Fibroblast of skin of back (primary cell): ENCODE results near the gene RTL10.
"Not testable (repeated sequence)": the region's sequence is repeated elsewhere in the genome, so short reads cannot be mapped to it uniquely, and the experiment has no call there.

Experiments
- DNase-seq: peaks from one replicate; pipeline ENCODE4 v3.0.0-alpha.2; 2013

RTL10 gene

DNA sequence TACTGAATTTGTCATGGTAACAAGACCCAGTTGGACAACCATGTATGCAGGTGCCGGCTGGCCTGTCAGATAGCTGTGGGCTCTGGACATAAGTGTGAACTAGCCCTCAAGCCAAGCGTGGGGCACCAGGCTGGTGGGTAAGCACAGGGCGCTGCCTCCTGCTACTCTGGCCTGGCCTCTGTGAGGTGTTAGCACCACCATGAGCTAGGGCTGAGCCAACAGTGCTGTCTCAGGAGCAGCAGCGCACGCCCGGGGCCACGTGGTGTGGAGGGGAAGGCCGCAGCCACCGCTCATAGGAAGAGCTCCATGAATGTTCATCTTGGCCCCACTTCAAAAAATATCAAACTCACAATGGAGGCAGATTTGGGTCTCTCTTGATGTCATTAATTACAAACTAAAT lies 35.3 kb upstream of the RTL10 start:
- no peak for DNase-seq

DNA sequence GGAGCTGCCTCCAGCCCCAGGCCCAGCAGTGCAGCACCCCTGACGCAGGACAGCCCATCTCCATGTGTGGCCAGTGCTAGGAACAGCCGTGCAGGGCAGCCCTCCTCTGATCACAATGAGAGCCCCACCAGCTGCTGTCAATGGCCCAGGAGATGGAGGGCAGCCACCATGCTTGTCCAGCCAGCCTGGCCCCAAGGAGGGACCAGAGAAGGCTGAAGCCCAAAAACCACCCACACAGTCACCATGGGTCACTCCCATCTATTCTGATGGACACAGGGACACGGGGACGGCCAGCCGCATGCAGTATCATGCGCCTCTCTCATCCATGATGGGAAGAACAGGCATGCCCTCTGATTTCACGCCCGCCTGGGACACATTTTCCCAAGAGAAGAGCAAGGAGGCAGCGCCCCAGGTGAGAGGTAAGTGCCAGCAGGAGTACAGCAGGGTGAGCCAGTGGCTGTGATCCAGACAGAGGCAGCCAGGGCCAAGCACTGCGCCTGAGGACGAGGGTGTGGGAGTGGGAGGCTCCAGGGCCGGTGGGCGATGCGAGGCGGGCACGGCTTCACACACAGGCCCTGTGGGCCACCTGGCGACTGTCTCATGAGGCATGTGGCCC lies 33.6 kb upstream of the RTL10 start:
- no peak for DNase-seq

- no peak for DNase-seq
These were observed 32.7 kb upstream of the RTL10 start for GRCh38 chr22:19887256-19887985.

DNA sequence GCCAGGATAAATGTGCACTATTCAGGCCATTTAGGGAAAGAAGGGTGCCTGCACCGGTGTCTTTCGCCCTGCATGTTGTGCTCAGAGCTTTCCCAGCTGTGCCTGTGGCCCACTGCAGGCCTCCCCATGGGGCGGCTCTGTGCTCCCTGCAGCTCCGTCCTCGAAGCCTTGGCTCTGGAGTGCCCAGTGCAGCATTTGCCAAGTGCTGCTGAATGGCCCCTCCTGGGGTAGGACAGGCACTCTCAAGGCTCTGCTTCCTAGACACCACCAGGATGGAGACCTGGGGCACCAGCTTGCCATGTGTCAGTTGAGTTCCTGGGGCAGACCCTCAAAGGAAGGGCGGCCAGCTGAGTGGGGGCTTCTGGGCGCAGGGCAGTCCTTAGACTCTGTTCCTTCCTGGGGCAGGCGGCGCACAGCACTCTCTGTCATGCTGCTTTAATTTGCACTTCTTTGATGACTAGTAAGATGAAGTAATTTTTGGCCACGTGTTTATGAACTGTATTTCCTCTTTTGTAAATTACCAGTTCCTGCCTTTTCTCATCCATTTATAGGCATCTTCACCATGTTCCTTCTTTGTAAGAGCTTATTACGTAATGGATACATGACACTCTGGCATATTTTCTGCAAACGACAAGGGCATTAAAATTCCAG lies 32.1 kb upstream of the RTL10 start:
- DNase-seq = peak; percentile 70

DNA sequence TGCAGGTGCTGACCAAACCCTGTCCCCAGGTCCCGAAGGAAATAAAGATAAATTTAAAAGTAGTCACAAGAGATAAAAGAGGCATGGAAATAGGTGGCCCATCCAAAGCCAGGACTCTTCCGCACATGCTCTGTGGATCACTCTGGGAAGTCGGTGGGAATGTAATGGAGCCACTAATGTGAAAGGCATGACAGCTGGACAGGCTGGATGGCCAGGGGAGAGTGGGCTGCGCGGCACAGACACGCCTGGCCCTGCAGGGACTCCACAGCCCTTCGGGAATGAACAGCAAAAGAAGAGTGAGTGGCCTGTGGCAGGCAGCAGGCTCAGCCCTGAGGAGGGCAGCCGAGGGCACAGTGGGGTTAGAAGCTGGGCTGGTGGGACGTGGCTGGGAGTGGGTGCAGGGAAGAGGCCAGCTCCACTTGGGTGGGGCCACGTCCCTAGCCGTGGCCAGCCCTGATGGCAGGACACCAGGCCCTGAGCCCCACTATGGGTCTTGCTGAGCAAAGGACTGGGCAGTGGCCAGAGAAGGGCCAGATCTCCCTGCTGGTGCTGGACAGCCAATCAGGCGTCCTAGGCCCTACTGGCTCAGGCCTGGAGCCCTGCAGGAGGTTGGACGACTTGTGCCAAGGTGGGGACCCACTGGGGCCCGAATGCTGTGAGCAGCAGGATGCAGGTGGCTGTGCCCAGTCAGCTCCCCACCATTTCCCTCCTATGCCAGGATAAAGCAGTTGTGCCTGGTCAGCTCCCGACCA lies 31.3 kb upstream of the RTL10 start:
- DNase-seq = no peak

- DNase-seq = peak; percentile 36
These were observed 30.5 kb upstream of the RTL10 start for GRCh38 chr22:19884954-19885751.

DNA sequence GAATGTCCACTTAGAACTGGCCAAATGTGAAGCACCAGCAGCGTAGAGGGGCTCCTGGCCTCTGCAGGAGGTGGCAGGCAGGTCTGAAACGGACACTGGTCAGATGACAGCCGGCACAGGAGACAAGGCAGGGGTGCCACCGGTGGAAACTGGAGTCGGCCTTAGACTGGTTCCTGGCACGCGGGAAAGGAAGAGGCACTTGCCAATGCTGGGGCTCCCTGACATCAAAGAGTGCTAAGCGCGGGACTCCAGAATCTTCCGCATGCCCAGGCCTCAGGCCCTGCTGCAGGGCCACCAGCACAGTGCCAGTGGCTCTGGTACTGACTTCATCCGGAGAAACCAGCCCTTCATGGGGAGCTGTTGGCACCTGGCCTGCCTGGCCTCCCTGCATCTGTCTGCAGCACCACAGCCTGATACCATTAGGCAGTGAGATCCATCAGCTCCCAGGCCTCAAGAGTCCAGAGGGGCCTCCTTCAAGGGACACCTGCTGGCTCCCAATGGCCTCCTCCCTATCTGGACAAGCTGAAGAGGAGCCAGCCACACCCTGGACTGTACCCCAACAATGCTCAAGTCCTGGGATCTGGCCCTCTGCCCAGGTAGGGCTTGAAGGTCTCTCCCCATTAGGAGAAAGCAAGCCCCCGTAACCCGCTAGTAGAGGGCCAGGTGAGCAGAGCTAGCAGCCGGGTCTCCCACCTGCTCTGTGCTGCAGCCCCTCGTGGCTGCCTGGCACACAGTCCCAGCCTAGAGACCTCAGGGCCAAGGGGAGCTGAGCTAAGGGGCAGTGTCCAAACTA lies 29.7 kb upstream of the RTL10 start:
- DNase-seq = no peak

DNA sequence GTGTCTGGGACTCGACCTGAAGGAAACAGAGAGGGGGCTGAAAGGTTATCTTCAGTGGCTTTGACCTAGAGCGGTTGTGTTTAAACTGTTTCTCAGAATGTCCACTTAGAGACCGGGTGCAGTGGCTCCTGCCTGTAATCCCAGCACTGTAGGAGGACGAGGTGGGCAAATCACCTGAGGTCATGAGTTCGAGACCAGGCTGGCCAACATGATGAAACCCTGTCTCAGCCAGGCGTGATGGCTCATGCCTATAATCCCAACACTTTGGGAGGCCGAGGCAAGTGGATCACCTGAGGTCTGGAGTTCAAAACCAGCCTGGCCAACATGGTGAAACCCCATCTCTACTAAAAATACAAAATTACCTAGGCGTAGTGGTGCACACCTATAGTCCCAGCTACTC lies 28.8 kb upstream of the RTL10 start:
- not testable (repeated sequence) for DNase-seq

DNA sequence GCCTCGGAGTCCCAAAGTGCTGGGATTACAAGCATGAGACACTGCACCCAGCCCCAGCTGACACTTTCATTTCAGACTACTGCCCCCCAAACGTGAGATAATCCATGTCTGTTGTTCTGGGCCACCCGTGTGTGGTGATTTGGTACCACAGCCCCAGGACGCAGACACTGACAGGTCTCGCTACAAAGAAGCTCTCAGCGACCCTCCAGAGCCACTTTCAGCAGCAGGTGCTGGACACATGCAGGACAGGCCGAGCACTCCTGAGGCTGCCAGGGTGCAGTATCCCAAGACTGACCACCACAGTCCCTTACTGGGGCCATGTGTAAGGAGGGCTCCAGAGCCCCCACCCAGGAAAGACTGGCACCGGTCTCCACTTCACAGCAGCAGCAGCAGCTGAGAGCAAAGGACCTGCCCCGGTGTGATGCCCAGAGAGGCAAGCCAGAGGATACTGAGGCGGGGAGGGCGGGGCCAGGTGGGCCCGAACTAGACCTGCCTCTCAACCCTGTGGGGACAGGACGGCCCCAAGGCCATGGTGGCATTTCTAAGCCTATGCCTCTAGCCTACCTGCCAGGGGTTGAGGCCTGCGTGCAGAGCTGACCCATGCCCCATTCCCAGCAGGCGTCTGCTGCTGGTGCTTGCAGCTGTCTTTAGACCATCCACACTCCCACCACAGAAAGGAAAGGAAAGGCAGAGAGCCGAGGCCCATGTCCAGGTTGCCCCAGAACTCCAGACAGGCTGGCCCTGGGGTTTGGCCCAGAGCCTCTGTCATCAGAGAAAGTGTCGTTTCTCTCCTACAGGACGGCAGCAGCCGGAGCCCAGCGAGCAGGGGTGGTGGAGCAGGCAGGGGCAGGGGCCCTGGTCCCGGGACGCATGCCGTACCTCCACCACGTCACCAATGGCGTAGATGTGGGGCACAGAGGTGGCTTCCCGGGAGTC lies 28.0 kb upstream of the RTL10 start:
- DNase-seq = no peak

GRCh38 chr22:19880786-19881569 lies 26.3 kb upstream of the RTL10 start:
- DNase-seq = peak; percentile 99

- DNase-seq = no peak
These were observed 25.5 kb upstream of the RTL10 start for GRCh38 chr22:19879992-19880785.

GRCh38 chr22:19879643-19879991 lies 24.9 kb upstream of the RTL10 start:
- DNase-seq = no peak

GRCh38 chr22:19879246-19879570 lies 24.5 kb upstream of the RTL10 start:
- DNase-seq = no peak

- peak; percentile 47 for DNase-seq
These were observed 24.0 kb upstream of the RTL10 start for GRCh38 chr22:19878461-19879245.

DNA sequence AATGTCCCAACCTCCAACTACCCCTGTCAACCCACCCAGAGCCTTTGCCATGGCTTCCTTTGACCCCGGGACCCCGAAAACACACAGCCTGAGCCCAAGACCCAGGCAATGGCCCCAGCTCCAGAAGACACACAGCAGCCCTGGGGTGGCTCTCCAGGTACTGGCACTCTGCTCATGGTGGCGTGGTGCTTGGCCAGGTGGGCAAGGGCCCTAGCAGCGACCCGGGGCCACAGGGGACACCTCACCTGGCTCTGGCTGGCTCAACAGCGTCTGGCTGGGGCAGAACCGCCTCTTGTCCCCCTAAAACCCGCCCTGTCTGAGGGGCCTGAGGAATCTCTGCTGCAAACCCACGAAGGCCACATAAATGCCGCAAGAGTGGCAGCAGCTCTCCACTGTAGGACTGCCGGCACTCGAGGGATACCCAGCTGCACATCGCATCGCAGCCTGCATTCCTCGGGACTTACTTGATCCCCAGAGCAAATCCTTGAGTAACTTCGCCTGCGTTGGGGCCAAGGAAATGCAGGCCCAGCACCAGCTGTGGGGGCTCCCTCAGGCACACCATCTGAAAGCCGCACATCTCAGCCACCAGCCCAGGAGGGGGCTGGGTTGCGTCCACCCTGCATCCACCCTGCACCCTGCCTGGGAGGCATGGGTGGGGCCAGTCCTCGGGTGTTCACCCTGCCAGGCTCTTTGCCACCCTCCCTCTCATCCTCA lies 23.1 kb upstream of the RTL10 start:
- DNase-seq = peak; percentile 76

DNA sequence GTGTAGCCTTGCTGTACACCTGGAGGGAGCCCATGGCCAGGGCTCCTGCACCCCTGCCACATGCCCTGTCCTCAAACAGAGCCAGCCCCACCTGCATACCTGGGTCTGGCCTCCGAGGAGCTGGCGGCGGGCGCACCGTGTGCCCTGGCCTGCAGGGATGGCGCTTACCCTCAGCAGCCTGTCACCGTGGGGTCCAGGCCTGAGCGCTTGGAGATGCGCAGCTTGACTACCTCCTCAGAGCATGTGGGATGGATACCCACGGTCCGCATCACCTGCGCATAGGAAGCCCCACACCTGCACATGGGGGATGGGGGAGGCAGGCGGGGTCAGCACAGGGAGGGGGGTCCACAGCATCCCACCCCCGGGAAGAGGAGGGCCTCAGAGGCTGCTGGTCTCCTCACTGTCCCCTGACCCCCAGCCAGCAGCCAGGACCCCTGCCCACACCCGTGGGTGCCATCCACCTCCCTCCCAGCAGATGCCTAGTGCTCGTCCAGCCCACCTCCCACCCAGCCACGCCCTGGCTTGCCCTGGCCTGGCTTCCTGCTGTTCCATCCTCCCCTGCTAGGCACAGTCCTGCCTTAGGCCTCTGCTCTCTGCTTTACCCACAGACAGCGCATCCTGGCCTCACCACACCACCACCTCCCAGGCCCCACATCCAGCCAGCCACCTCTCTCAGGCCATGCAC lies 22.4 kb upstream of the RTL10 start:
- no peak for DNase-seq
